Activated T-helper 1 cell treated with anti-CD3 and anti-CD28 coated beads, Interleukin-2, amount 50 U/mL, for 16 hours (primary cell): ENCODE results near the gene GPC6.

Experiments used
- DNase-seq, 2 donors: peaks; one replicate each; pipeline ENCODE4 v3.0.0-alpha.2; 2020; ENCODE audit warnings: low read depth in 1 of 2, low spot score in 1 of 2

GPC6 gene

DNA sequence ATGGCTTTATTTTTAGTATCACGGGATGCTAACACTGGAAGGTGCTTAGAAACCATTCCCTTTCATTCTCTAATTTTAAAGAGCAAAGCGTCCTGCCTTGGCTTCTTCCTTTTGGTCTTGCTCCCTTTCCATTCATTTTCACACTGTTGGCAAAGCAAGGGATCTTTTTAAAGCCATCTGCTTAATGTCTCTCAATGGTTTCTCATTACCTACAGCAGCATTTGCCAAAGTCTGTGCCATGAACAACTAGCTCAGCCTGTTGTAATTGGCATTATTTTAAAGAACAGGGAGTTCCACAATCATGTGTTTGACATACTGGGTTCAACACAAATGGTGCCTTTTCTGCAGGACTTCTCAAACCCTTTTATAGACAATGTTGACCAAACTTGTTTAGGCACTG lies 444.3 kb downstream of the GPC6 start:
- DNase-seq: no peak

DNA sequence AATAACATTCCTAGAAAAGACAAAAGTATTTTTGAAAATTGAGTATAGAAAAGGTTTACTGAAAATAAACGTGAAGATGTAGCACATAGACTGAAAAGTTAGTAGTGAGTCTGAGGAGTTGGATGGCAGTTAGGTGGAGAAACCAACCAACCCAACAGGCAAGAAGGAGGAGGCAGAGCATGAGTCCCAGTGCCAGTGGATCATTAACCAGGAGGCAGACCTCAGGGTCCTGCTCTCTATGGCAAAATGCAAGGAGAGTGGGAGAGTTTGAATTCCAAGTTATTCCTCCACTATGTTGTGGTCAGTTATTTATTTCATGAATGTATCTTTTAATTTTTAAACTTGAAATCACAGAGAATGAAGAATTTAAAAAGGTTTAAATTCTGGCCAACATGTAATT lies 446.4 kb downstream of the GPC6 start:
- no peak for DNase-seq

DNA sequence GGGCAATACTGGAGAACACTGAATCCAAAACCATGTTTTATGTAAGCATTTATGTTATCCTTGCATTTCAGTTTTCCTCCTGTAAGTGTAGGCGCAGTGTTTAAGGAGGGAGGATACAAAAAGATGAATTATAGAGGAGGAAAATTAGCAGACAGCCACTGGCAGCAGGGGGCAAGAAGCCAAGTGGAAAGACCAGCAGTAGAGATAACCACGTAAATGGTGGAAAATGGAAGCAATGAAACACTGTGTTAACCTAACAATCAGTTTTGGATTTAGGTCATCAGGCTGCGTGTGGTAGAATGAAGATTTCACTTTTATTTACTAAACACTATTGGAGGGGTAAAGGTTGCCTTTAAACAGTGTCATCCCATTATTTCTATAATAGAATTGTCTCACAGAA lies 447.3 kb downstream of the GPC6 start:
- no peak for DNase-seq

DNA sequence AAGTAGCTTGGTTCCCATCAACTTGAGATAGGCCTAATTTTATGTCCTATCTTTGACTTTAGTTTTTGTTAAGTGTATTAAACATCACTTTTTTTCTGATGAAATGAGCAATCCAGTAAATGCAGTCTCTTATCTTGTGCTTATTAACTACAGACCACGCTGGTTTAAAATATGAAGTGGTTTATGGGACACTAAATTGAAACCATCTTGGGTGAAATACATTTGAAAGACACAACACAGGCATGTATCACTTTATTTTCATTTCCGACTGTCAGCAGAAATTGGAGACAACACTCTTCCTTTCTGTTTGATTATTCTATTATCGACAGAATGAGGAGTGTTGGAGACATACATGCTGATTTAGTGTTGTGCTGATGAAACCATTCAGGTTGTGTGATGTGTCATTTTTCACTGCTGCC lies 447.7 kb downstream of the GPC6 start:
- DNase-seq: no peak

DNA sequence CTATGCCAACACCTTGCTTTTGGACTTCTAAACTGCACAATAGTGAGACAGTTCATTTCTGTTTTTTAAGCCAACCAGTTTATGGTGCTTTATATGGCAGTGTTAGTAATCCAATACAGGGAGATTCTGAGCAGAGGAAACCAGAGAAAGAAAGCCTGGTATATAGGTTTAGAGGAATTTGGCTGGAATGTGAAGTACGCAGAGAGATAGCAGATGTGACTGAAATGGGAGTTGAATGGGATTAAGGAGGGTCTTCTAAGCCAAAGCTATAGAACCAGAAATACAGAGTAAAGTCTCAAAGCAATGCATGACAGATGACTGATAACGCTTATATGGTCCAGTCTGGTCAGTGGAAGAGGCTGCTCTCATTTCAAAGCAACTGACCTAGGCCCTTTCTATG lies 453.7 kb downstream of the GPC6 start:
- DNase-seq: no peak

DNA sequence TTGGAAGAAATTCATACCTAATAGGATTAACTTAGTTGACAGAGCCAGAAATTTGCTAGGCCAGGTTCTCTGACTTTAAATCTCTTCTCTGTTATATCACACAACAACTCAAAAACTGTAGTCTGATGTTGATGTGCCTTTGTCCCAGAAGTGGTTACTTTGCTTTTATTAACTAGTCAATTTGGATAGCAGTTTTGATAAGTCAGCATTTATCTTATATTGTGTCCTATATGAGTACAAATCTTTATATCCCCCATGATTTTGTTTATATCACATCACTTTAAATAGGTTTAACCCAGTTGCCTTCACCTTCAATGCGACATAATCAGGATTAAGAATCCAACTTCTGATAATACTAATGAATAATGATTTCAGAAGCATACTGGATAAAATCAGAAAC lies 459.3 kb downstream of the GPC6 start:
- no peak for DNase-seq

DNA sequence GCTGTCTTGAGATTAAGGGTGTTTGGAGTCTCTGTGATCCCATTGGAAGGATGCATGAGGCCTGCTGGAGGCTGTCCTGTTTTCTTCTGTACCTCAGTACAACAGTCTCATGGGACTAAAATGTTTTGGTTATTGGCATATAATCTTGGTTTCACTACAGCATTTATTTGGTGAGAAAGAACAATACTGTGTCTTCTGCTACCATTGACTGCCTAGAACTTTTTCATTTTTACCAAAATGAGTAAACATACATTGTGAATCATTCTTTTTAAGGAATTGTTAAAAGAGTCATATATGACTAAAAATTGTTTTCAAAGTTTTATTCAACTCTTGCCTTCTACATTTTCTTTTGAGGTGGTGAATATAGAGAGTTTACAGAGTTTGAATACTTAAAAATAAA lies 459.8 kb downstream of the GPC6 start:
- no peak for DNase-seq

DNA sequence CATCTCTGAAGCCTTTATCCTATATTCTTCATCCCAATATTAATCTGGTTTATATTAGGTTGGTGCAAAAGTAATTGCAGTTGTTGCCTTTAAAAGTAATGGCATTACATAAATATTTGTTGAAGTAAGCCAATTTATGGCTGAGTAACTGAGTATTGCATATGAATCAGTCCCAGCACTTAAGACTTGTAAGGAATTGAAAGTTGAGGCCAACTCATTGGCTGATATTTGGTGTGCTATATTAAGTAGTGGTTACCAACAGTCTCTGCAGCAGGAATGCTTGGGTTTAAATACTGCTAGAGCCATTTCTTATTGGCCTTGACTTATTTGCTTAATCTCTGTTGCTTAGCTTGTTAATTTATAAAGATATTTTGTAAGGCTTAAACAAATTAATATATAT lies 460.7 kb downstream of the GPC6 start:
- no peak for DNase-seq

DNA sequence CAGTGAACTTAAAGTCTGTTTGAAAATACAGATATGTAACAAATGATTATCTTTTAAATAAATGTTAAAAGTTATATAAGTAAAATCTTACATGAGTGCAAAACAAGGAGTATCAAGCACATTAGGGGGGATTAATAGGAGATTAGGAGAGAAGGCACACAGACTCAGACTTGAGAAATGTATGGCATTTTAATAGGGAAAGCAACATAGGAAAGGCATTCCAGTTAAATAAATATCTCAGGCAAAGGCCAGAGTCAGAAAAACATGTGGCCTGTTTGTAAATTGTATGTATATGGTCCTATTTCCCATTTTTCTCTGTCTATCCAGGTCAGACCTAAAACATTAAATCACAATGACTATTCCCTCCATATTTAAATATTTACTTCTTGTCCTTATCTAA lies 462.7 kb downstream of the GPC6 start:
- DNase-seq: no peak

DNA sequence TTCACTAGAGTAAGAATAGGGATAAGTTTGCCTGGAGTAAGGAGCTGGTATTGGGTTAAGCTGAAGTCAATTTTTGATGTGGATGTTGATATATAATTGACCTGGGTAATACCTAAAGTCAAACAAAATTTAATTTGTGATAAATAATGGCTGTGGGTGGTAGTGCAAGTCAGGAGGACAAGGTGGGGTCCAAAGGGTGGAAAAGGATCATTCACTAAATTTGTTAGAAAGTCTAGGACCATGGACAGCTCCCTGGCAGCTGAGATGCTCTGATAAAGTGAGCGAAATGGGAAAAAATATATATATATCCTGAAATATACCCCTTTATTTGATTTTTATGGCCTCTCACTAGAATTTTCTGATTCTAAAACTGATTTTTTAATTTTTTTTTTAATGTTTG lies 463.5 kb downstream of the GPC6 start:
- no peak for DNase-seq

DNA sequence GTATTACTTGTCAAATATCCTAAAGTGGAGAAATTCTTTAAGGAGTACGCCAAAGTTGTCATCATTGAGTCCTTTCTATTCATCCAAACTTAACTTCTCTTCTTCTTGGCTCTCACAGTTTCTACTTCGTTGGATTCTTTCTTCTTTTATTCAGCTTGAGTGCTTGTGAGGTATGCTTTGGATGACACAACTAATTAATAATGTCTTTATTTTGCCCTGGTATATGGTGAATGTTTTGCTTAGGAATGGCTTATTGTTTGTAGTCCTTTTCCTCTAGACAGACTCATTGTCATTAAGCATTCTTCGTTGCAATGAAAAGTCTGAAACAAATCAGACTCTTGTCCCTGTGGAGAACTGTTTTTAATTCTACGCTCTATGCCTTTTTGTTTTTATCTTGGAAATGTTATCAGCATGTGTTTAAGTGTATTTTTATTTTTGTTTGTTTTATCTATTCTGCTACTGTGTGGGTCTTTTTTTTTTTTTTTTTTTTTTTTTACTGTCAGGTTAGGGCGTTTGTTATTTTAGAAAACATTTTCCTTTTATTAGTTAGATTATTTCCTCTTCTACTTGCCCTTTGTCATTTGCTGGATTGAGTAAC lies 471.5 kb downstream of the GPC6 start:
- DNase-seq: no peak

DNA sequence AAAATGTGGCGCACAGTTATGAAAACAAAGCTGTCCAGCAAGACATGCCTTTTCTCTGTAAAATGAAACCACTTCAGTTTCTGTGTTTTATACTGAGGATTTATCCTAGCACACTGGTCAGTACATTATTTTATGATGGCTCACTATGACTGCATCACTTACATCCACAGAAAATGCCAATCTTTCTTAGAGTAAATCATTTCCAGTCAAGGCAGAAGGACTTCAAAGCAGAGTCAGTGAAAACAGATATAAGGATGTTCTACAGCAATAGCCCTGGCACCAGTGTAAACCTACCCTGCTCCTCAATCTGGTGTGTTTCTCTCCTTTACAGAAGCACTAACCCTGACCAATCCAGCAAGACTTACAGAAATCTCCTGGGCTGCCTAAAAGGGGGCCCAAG lies 473.5 kb downstream of the GPC6 start:
- no peak for DNase-seq

DNA sequence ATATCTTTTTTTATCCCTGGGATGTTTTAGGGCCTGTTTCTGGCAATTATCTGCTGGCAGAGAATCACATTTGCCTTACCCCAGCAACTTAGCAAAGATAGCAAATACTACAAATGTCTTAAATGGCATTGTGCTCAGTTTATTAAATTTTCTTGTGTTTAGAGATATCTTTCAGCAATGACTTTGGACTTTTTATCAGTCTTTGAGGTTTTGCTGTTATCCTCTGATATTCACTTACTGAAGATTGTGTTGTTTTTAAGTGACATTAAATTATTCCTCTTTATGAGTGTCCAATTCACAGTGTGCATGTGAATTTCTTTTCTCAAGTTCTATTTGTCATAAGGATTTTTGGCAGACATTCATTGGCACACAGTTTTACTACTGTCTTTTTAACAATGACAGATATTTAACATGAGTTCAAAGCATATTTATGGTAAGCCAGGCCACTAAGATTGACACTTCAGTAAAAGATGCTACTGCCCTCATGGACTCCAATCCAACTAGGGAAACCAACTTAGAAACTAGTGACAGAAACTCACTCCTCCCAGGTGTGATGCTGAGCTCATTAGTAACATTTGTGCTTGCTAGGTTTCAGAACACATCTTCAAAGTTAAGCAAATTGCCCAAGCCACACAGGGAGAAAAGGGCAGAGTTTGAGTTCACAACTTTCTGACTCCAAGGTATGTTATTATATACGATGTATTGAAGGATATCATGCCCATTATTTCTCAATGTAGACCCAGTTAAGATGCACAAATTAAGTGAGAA lies 481.9 kb downstream of the GPC6 start:
- no peak for DNase-seq

DNA sequence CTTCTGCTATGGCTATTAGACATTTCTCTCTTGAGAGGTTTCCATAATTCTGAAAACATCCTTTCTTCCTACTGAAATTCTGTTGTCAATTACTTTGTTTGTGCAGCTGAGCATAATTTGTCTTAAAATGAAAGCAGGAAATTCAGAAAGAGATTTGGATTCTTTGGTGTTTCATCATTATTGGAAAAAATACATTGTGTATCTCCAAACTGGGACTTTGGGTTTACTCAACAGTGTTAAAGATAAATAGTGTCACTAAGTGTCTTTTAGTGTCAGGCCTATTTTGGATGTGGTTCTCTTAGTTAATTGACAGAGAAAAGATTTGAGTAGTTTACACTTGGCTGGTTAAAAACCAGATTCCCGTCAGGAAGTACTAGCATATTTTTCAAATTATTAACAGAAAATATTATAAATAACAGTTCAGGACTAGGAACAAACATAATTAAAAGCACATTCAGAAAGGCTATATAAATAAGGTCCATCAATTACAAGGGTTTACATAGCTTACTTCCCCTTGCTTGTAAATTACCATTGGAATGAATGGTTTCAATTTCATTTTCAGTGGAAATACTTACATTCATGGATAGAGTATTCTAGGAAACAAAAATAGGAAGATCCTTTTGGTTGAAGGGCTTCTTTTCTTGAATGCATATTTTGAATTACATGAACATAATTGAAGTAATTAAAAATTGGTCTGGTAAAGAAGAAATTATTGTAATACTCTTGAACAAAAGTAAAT lies 483.1 kb downstream of the GPC6 start:
- no peak for DNase-seq

DNA sequence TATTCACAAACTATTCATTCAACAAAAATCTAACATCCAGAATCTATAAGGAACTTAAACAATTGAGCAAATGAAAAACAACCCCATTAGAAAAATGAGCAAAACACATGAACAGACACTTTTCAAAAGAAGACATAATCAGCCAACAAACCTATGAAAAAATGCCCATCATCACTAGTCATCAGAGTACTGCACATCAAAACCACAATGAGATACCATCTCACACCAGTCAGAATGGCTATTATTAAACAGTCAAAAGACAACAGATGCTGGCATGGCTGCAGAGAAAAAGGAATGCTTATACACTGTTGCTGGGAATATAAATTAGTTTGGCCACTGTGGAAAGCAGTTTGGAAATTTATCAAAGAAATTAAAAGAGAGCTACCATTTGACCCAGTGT lies 487.6 kb downstream of the GPC6 start:
- DNase-seq: no peak

DNA sequence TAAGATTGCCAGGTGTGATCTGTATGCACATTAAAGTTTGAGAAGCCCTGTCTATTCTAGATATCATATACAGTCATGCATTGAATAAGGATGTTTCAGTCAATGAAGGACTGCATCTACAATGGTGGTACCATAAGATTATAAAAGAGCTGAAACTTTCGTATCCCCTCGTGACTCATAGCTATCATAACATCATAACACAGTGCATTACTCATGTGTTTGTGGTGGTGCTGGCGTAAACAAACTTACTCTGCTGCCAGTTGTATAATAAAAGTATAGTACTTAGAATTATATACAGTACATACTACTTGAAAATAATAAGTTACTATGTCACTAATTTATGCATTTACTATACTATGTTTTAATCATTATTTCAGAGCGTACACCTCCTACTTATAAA lies 489.3 kb downstream of the GPC6 start:
- DNase-seq: no peak

DNA sequence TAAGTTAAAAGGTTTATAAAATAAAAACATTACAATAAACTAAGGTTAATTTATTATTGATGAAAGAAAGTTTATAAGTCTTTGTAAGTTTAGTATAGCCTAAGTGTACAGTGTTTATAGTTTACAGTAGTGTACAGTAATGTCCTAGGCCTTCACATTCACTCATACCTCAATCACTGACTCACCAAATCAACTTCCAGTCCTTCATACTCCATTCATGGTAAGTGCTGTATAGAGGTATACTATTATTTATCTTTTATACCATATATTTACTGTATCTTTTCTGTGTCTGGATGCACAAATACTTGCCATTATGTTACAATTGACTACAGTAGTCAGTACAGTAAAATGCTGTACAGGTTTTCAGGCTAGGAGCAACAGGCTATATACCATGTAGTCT lies 490.0 kb downstream of the GPC6 start:
- no peak for DNase-seq

DNA sequence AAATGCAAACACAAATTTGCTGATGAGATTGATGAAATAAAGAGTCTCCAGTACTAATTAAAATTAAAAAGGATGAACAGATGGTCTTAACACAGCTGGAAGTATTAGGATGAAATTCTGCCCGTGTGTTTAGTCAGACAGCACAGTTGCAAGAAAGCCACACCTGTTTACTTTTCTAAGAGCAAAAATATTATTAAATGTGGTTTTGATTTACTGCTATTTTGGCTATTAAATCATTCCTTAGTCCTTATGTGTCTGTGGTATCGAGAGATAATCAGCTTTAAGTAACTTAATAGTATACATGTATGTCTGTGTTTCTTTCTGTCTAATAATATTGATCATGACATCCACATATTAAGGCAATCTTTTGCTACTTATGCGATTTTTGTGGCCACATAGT lies 494.9 kb downstream of the GPC6 start:
- no peak for DNase-seq

DNA sequence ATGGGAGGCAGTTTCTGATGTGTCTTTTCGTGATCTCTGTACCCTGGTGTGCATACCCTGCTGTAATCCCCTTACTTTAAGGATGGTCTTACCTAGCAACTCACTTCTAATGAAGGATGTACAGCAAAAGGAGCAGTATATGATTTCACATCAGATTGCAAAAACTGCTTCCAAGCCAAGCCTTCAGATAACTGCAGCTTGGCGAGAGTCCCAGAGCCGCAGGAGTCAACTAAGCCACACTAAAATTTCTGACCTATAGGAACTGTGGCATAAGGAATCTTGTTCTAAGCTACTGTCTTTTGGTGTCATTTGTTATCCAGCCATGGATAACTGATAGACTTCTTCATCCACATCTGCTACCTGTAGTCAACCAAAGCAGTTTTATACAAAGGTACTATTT lies 496.7 kb downstream of the GPC6 start:
- DNase-seq: no peak

DNA sequence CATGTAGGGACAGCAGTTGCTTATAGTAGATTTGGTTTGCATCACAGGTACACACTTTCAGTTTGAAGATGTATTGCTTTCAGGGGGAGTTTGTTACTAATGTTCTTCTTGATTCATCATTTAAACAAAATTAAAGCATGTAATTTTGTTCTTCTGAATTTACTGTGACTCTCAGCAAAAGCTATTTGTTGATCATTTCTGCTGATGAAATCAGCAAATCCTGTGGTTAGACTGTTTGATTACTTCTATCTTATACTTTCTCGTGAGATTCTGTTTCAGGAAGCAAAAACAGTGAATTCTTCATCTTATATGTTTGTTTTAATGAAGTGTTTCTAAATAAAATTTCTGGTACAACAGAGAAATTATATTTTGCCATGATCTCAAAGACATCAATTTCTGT lies 497.6 kb downstream of the GPC6 start:
- no peak for DNase-seq

DNA sequence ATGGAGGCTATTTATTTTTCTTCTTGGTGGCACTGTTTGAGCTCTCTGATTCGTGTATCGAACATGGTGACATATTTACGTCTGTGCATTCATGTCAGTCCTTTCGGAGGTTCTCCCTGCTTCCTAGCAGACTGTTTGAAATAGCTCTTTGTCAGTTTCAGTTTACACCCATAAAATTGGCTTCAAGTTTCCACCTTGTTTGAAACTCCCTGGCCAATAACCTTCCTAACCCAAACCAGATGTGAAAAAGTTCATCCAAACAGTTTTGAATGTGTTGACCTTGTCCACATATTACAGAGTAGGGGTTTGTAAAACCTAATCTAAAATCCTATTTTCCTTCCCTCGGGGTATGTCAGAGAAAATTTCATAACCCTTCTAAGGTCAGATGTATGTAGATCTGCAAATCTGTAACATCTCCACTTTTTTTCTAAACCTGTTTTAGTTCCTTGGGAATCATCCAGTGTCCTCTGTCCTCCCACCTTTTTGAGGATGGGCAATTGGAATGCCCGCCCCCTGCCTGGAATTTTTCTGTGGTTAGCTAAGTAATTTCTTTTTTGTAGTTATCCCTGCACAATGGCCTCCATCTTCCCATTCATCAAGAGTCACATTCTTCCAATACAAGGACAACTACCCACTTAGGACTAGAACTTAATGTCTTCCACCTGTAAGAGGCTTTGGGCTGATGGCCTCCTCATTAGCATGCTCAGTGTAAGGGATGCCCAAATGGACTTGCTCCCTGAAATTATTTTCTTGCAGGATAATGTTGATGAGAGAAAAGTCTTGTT lies 499.8 kb downstream of the GPC6 start:
- no peak for DNase-seq
